HG03135 (cell line): ENCODE results near the gene GAB2.
A peak's percentile ranks its signal among the peaks of the same experiment; 100 is the strongest.
"Not testable (repeated sequence)": the region's sequence is repeated elsewhere in the genome, so short reads cannot be mapped to it uniquely, and the experiment has no call there.

ENCODE experiments used
- ATAC-seq: cut with Tn5 transposase; IDR thresholded peaks from one replicate; pipeline ENCODE4 v1.9.1; 2021; ENCODE audit warnings: mild to moderate bottlenecking, moderate library complexity; ENCODE audit not compliant: unreplicated experiment

GAB2 gene

GRCh38 chr11:78257654-78258053 is 160.0 kb downstream of the GAB2 start:
- ATAC-seq, result no peak

DNA sequence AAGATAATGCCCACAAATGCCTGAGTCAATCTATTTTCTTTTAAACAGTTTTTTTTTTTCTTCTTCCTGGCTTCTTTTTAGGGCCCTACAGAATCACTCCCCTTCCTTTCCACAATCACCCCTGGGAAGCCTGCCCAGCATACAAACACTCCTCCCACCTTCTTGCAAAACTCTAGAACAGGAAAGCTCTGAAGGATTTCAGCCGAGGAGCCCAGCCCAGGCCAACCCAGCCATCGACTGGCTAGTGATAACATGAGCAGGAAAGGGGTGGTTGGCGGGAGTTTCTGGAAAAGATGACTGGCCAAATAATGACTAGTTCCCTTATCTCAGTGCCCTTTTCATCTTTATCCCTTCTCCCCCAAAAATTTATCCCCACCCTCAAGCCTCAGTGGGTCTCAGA is 160.7 kb downstream of the GAB2 start:
- ATAC-seq, result no peak

GRCh38 chr11:78255919-78256318 is 161.7 kb downstream of the GAB2 start:
- ATAC-seq, result no peak

GRCh38 chr11:78254268-78254667 is 163.4 kb downstream of the GAB2 start:
- ATAC-seq, result no peak

DNA sequence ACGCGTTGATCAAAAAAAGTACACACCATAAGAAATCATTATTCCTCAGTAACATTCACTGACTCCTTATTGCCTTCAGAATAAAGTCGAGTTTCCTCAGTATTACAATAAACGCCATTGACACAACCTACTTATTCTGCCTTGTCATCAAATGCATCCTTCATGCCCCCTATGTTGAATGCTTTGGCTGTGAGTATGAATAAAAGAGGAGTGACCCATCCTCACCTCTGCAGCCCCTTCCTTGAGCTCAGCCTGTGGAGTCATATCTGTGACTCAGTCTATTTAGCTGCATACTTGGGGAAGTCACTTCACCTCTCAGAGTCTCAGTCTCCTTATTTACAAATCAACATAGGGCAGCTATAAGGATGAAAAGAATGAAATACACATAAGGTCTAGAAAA is 163.8 kb downstream of the GAB2 start:
- ATAC-seq, result no peak

GRCh38 chr11:78251083-78251775 is 166.4 kb downstream of the GAB2 start:
- ATAC-seq, result no peak

DNA sequence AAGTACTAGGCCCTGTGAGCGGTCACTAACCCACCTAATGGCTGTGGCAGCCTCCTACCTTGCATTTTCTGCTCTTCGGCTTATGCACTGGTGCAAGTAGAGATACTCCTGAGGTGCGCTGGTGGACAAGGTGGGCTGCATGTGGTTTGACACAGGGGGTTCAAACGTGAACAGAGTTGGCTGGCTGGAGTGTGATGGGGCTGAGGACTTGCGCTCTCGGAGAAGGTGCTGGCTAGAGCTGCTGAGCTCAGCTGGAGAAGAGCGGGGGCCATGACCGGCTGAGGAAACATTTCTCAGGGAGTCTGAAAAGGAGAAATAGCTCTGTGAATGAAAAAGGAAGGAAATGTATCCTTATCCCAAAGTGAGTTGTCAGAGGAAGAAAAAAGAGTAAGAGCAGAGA is 167.5 kb downstream of the GAB2 start:
- ATAC-seq, result no peak

GRCh38 chr11:78248903-78249302 is 168.7 kb downstream of the GAB2 start:
- ATAC-seq, result no peak

- ATAC-seq, result no peak
Measured at GRCh38 chr11:78248191-78248590, 169.4 kb downstream of the GAB2 start.

DNA sequence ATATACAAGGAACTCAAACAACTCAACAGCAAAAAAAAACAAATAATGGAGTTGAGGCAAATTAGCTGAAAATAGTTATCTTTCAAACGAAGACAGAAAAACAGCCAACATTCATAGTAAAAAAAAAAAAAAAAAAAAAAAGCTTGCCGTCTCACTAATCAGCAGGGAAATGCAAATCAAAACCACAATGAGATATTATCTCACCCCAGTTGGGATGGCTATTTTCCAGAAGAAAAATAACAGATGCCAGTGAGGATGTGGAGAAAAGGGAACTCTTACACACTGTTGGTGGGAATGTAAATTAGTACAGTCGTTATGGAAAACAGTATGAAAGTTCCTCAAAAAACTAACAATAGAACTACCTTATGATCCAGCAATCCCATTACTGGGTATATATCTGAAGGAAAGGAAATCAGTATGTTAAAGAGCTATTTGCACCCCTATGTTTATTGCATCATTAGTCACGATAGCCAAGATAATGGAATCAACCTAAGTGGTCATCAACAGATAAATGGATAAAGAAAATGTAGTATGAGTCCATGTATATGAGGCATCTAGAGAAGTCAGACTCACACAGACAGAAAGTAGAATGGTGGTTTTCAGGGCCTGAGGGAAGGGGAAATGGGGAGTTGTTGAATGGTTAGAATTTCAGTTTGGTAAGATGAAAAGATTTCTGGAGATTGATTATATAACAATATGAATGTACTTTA is 172.9 kb downstream of the GAB2 start:
- no peak for ATAC-seq

DNA sequence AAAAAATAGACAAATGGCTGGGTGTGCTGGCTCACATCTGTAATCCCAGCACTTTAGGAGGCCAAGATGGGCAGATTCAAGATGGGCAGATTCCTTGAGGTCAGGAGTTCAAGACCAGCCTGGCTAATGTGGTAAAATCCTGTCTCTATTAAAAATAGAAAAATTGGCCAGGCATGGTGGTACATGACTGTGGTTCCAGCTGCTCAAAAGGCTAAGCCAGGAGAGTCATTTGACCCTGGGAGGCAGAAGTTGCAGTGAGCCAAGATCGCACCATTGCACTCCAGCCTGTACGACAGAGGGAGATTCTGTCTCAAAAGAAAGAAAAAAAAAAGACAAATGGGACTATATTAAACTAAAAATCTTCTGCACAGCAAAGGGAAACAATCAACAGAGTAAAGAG is 173.5 kb downstream of the GAB2 start:
- no peak for ATAC-seq

DNA sequence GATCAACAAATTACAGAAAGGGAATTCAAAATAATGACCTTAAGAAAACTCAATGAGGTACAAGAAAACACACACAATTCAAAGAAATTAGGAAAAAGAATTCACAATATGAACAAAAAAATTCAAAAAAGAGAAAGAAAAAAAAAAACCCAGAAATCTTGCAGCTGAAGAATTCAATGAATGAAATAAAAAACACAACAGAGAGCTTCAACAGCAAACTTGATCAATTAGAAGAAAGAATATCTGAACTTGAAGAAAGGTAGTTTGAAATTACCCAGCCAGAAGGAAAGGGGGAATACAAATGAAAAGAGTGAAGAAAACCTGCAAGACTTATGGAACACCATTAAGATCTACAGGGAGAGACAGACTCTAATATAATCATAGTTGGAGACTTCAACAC is 176.1 kb downstream of the GAB2 start:
- no peak for ATAC-seq

DNA sequence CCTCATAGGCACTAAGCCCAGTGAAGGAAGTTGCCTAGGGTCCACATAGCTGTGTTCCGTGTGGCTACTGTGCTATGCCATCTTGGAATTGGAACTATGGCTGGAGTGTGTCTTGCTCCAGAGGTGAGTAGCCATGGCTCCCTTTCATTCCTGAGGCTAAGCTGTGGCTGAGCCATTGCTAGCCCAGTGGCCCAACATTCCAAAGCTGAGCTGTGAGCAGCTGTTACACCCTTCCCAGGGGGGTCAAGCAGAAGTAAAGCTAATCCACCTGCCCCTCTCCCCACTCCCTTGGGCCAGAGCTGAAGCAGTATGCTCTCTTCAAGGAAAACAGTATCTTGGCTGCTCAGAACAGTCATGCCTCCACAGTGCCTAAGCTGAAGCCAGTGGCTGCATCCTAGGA is 177.8 kb downstream of the GAB2 start:
- no peak for ATAC-seq

GRCh38 chr11:78237293-78238046 is 180.2 kb downstream of the GAB2 start:
- ATAC-seq, result no peak

DNA sequence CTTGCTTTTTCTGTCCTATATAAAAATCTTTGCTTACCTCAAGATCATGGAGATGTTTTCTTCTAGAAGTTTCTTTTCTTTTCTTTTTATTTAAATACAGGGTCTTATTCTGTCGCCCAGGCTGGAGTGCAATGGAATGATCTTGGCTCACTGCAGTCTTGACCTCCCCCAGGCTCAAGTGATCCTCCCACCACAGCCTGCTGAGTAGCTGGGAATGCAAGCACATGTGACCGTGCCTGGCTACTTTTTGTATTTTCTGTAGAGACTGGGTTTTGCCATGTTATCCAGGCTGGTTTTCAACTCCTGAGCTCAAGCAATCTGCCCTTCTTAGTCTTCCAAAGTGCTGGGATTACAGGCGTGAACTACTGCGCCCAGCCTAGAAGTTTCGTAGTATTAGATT is 183.6 kb downstream of the GAB2 start:
- ATAC-seq, result no peak

- ATAC-seq, result not testable (repeated sequence)
Measured at GRCh38 chr11:78233046-78233445, 184.6 kb downstream of the GAB2 start.

GRCh38 chr11:78231962-78232501 is 185.6 kb downstream of the GAB2 start:
- no peak for ATAC-seq

GRCh38 chr11:78230161-78230877 is 187.3 kb downstream of the GAB2 start:
- ATAC-seq, result no peak

- no peak for ATAC-seq
Measured at GRCh38 chr11:78229106-78229505, 188.5 kb downstream of the GAB2 start.

DNA sequence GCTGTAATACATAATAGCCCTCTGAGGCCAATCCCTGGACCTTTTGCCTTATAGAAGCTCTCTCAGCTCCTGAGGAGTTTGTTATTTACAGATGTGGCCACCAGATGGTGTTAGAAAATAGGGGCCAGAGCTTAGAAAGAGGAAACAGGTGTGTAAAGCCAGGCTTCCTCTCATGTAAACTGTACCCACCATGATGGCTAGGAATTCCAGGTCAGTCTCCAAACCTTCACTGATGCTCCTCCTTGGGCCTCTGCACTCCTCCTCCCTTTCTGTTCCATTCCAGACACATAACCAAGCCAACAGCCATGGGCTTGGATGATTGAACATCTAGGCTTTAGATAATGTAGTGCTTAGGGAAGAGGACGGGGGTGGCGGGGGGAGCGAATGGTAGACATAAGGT is 189.2 kb downstream of the GAB2 start:
- ATAC-seq, result peak; percentile 48

GRCh38 chr11:78227921-78228320 is 189.7 kb downstream of the GAB2 start:
- no peak for ATAC-seq
